Measurements from ENCODE around the gene SPTBN2. TPM values are rescaled to one million over a fixed set of nuclear protein-coding genes. Genes with fewer than 3 reads are reported as not detected.

SPTBN2 gene
- total and polyA plus RNA-seq, 2 of the 4 experiments (the other 2 are of a cell fraction), result 0.18 to 0.41 TPM

DNA sequence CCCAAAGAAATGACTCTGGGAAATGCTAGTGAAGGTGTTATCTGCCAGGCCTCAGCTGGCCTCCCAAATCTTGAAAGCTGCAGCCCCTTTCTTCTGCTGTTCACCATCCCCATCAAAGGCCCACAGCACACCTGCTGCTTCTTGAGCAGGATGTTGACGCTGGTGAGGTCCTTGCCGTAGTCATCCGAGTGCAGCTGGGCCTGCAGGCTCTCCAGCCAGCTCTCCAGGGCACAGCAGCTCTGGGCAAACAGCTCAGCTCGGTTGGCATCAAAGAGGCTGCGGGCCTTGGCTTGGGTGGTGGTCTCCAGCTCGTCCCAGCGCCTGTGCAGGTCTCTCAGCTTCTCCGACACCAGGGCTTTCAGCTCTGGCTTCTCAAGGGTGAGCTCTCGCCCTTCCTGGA, 32.9 kb downstream of the SPTBN2 start:
- Histone ChIP-seq H2BK15ac (ENCODE audit: low read depth, low read length) (no peak overlapping the region), H4K91ac (ENCODE audit: insufficient read depth, low read depth, low read length) (no peak overlapping the region), H2AK9ac (replicated peaks; ENCODE audit: low read depth, low read length, poor library complexity) (no peak overlapping the region), H3K4me3 (ENCODE audit: insufficient read depth, low read depth, low read length) (no peak overlapping the region), H3K36me3 (ENCODE audit: control insufficient read depth, insufficient read depth, low read length) (no peaks in the 10 kb centered on the region), H2BK20ac (ENCODE audit: low read depth, low read length) (no peak overlapping the region), H3K4me1 (ENCODE audit: control insufficient read depth, insufficient read depth, low read length) (no peaks in the 10 kb centered on the region), H4K8ac (ENCODE audit: low read depth in 2 of 2, low read length in 2 of 2) (no peak overlapping the region), H2AFZ (replicated peaks; ENCODE audit: low read length, poor library complexity) (peak overlapping the region; percentile 28), H2BK5ac (ENCODE audit: low read depth, low read length, poor library complexity, severe bottlenecking) (no peak overlapping the region), H4K5ac (ENCODE audit: low read depth, low read length) (no peak overlapping the region), H3K9ac (ENCODE audit: low read depth, low read length) (no peak overlapping the region), H3K9me1 (ENCODE audit: insufficient read depth, low read length) (no peaks in the 10 kb centered on the region), H3K4ac (ENCODE audit: low read depth, low read length) (no peak overlapping the region), H3K79me1 (ENCODE audit: low read depth in 1 of 2, low read length in 2 of 2) (no peaks in the 10 kb centered on the region), H3K14ac (replicated peaks; ENCODE audit: low read depth, low read length) (no peak overlapping the region), H4K20me1 (ENCODE audit: insufficient read depth, low read length) (no peaks in the 10 kb centered on the region), H3K56ac (ENCODE audit: extremely low read depth, insufficient read depth, low read length) (no peak overlapping the region), H2BK120ac (ENCODE audit: low read depth, low read length) (no peak overlapping the region), H3K27ac (ENCODE audit: insufficient read depth, low read length) (no peak overlapping the region), H3K18ac (ENCODE audit: low read depth, low read length) (no peak overlapping the region), H2AK5ac (ENCODE audit: low read depth, low read length) (no peak overlapping the region), H3K27me3 (ENCODE audit: control insufficient read depth, insufficient read depth, low read length) (no peaks in the 10 kb centered on the region; the same call in 1 of the 2 replicates), H3K9me3 (ENCODE audit: control insufficient read depth, insufficient read depth, low read length) (peaks cover 7% of the 10 kb centered on the region), H3K23ac (ENCODE audit: low read depth, low read length) (no peak overlapping the region), H3K4me2 (ENCODE audit: low read depth, low read length) (no peak overlapping the region)
- DNase-seq (no peak), ATAC-seq (ENCODE audit: low read depth) (no peak)
- dilution Hi-C loops (cut with HindIII; ENCODE audit: low sequenced_read_pairs, unreplicated experiment) (no loop called here), intact Hi-C loops (cut with micrococcal nuclease) (no loop called here), in situ Hi-C loops (cut with MboI; ENCODE audit: low sequenced_read_pairs) (no loop called here)
- POLR2A ChIA-PET (ENCODE audit: unreplicated experiment), result no interaction called here
- CTCF ChIA-PET, result no interaction called here
- BruUV-seq (replicated peaks), result no TSS peak
- TF ChIP-seq MXI1 (IDR thresholded peaks at IDR 0.05; ENCODE audit: borderline replicate concordance, low read depth, low read length) (no peak), MAZ (IDR thresholded peaks at IDR 0.05; ENCODE audit: borderline replicate concordance, low read depth, low read length) (no peak), CHD1 (IDR thresholded peaks at IDR 0.05; ENCODE audit: low read depth, low read length) (no peak), RCOR1 (IDR thresholded peaks at IDR 0.05; ENCODE audit: insufficient replicate concordance, low read length) (no peak), SMC3 (IDR thresholded peaks at IDR 0.05; ENCODE audit: low read depth, low read length) (no peak), BHLHE40 (IDR thresholded peaks at IDR 0.05; ENCODE audit: low read depth, low read length) (no peak), MAFK (IDR thresholded peaks at IDR 0.05; ENCODE audit: low read depth, low read length) (no peak)
- TF ChIP-seq, protein P1, sequence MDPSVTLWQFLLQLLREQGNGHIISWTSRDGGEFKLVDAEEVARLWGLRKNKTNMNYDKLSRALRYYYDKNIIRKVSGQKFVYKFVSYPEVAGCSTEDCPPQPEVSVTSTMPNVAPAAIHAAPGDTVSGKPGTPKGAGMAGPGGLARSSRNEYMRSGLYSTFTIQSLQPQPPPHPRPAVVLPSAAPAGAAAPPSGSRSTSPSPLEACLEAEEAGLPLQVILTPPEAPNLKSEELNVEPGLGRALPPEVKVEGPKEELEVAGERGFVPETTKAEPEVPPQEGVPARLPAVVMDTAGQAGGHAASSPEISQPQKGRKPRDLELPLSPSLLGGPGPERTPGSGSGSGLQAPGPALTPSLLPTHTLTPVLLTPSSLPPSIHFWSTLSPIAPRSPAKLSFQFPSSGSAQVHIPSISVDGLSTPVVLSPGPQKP (IDR thresholded peaks at IDR 0.05; ENCODE audit: borderline replicate concordance, low read depth, low read length), result no peak
- 82% methylated on average over 9 of the region's 9 CpGs; no CpG with 5 or more reads in 1 of the 2 experiments for WGBS, 2 experiments (ENCODE audit: extremely low coverage in 2 of 2, insufficient read length in 1 of 2)
